Measurements from ENCODE around the gene BIRC5. TPM values are rescaled to one million over a fixed set of nuclear protein-coding genes. Genes with fewer than 3 reads are reported as not detected.
"Not testable (repeated sequence)": the region's sequence is repeated elsewhere in the genome, so short reads cannot be mapped to it uniquely, and the experiment has no call there.

BIRC5 gene
- polyA plus RNA-seq, 4 donors, result 2.2 to 40.6 (median 8.5) TPM

- peaks cover 6 to 73% (median 20%) of the 10 kb centered on the region in 3 donors for H3K4me1 ChIP-seq (ENCODE audit: control insufficient read depth in 3 of 3, insufficient read depth in 2 of 3, low read depth in 1 of 3, low read length in 2 of 3)
- peaks cover 0 to 70% (median 2%) of the 10 kb centered on the region in 3 donors for H3K36me3 ChIP-seq (ENCODE audit: control insufficient read depth in 3 of 3, insufficient read depth in 2 of 3, low read depth in 1 of 3, low read length in 3 of 3)
- H3K4me3 ChIP-seq (ENCODE audit: low read depth in 1 of 3, low read length in 3 of 3); DNase-seq; H3K27me3 ChIP-seq (ENCODE audit: control insufficient read depth in 3 of 3, insufficient read depth in 3 of 3, low read length in 3 of 3); FAIRE-seq; H3K9me3 ChIP-seq (ENCODE audit: control insufficient read depth in 2 of 2, insufficient read depth in 1 of 2, low read depth in 1 of 2, low read length in 1 of 2): not testable (repeated sequence)
- WGBS, 3 donors, result 56 to 79% (median 66%) methylated on average over 19 of the region's 19 CpGs
- peak overlapping the region; percentile 71 to 93 (median 78) for H3K27ac ChIP-seq (ENCODE audit: low read depth in 1 of 3, low read length in 2 of 3)
Measured at GRCh38 chr17:78171591-78172248, 42.3 kb upstream of the BIRC5 start.

- Histone ChIP-seq H3K4me3 (ENCODE audit: low read depth in 1 of 3, low read length in 3 of 3) (no peak overlapping the region), H3K9me3 (ENCODE audit: control insufficient read depth in 2 of 2, insufficient read depth in 1 of 2, low read depth in 1 of 2, low read length in 1 of 2) (no peaks in the 10 kb centered on the region), H3K27ac (ENCODE audit: low read depth in 1 of 3, low read length in 2 of 3) (peak overlapping the region; percentile 71 to 93 (median 78)), H3K36me3 (ENCODE audit: control insufficient read depth in 3 of 3, insufficient read depth in 2 of 3, low read depth in 1 of 3, low read length in 3 of 3) (peaks cover 0 to 70% (median 2%) of the 10 kb centered on the region in 3 donors), H3K4me1 (ENCODE audit: control insufficient read depth in 3 of 3, insufficient read depth in 2 of 3, low read depth in 1 of 3, low read length in 2 of 3) (peaks cover 6 to 67% (median 20%) of the 10 kb centered on the region in 3 donors), H3K27me3 (ENCODE audit: control insufficient read depth in 3 of 3, insufficient read depth in 3 of 3, low read length in 3 of 3) (no peaks in the 10 kb centered on the region)
- WGBS, 3 donors, result 16 to 29% (median 24%) methylated on average over 17 to 19 of the region's 19 CpGs
- FAIRE-seq, result no peak
- DNase-seq, result peak; percentile 68 to 76
Measured at GRCh38 chr17:78172249-78173051, 41.6 kb upstream of the BIRC5 start.

- Histone ChIP-seq H3K4me1 (ENCODE audit: control insufficient read depth in 3 of 3, insufficient read depth in 2 of 3, low read depth in 1 of 3, low read length in 2 of 3) (peaks cover 6 to 64% (median 20%) of the 10 kb centered on the region in 3 donors), H3K27me3 (ENCODE audit: control insufficient read depth in 3 of 3, insufficient read depth in 3 of 3, low read length in 3 of 3) (no peaks in the 10 kb centered on the region), H3K36me3 (ENCODE audit: control insufficient read depth in 3 of 3, insufficient read depth in 2 of 3, low read depth in 1 of 3, low read length in 3 of 3) (peaks cover 0 to 72% (median 2%) of the 10 kb centered on the region in 3 donors), H3K9me3 (ENCODE audit: control insufficient read depth in 2 of 2, insufficient read depth in 1 of 2, low read depth in 1 of 2, low read length in 1 of 2) (no peaks in the 10 kb centered on the region), H3K27ac (ENCODE audit: low read depth in 1 of 3, low read length in 2 of 3) (peak overlapping the region; percentile 71 to 93 (median 78)), H3K4me3 (ENCODE audit: low read depth in 1 of 3, low read length in 3 of 3) (no peak overlapping the region)
- DNase-seq, result peak in 1 of 2 donors; percentile 26
- 35 to 46% (median 41%) methylated on average over 11 of the region's 11 CpGs for WGBS, 3 donors
- FAIRE-seq, result no peak
Measured at GRCh38 chr17:78173097-78173715, 40.8 kb upstream of the BIRC5 start.

- Histone ChIP-seq H3K27me3 (ENCODE audit: control insufficient read depth in 3 of 3, insufficient read depth in 3 of 3, low read length in 3 of 3) (no peaks in the 10 kb centered on the region), H3K36me3 (ENCODE audit: control insufficient read depth in 3 of 3, insufficient read depth in 2 of 3, low read depth in 1 of 3, low read length in 3 of 3) (peaks cover 0 to 83% (median 2%) of the 10 kb centered on the region in 3 donors), H3K9me3 (ENCODE audit: control insufficient read depth in 2 of 2, insufficient read depth in 1 of 2, low read depth in 1 of 2, low read length in 1 of 2) (no peaks in the 10 kb centered on the region), H3K4me1 (ENCODE audit: control insufficient read depth in 3 of 3, insufficient read depth in 2 of 3, low read depth in 1 of 3, low read length in 2 of 3) (peaks cover 6 to 63% (median 18%) of the 10 kb centered on the region in 3 donors), H3K4me3 (ENCODE audit: low read depth in 1 of 3, low read length in 3 of 3) (peak overlapping the region in 1 of 3 donors; percentile 5), H3K27ac (ENCODE audit: low read depth in 1 of 3, low read length in 2 of 3) (peak overlapping the region; percentile 71 to 93 (median 78))
- 21 to 37% (median 28%) methylated on average over 11 to 15 of the region's 15 CpGs for WGBS, 3 donors
- DNase-seq (peak; percentile 52 to 91), FAIRE-seq (no peak)
Measured at GRCh38 chr17:78174346-78174869, 39.6 kb upstream of the BIRC5 start.

GRCh38 chr17:78174870-78175642 is 39.0 kb upstream of the BIRC5 start:
- H3K9me3 ChIP-seq (ENCODE audit: control insufficient read depth in 2 of 2, insufficient read depth in 1 of 2, low read depth in 1 of 2, low read length in 1 of 2), result no peaks in the 10 kb centered on the region
- no peaks in the 10 kb centered on the region for H3K27me3 ChIP-seq (ENCODE audit: control insufficient read depth in 3 of 3, insufficient read depth in 3 of 3, low read length in 3 of 3)
- 26 to 62% (median 44%) methylated on average over 28 of the region's 28 CpGs for WGBS, 3 donors
- DNase-seq (peak in 1 of 2 donors; percentile 60), FAIRE-seq (no peak)
- H3K27ac ChIP-seq (ENCODE audit: low read depth in 1 of 3, low read length in 2 of 3), result peak overlapping the region; percentile 71 to 93 (median 78)
- H3K4me1 ChIP-seq (ENCODE audit: control insufficient read depth in 3 of 3, insufficient read depth in 2 of 3, low read depth in 1 of 3, low read length in 2 of 3), result peaks cover 6 to 57% (median 16%) of the 10 kb centered on the region in 3 donors
- peaks cover 0 to 81% (median 2%) of the 10 kb centered on the region in 3 donors for H3K36me3 ChIP-seq (ENCODE audit: control insufficient read depth in 3 of 3, insufficient read depth in 2 of 3, low read depth in 1 of 3, low read length in 3 of 3)
- peak overlapping the region in 1 of 3 donors; percentile 5 for H3K4me3 ChIP-seq (ENCODE audit: low read depth in 1 of 3, low read length in 3 of 3)

- no peak overlapping the region for H3K4me3 ChIP-seq (ENCODE audit: low read depth in 1 of 3, low read length in 3 of 3)
- no peaks in the 10 kb centered on the region for H3K9me3 ChIP-seq (ENCODE audit: control insufficient read depth in 2 of 2, insufficient read depth in 1 of 2, low read depth in 1 of 2, low read length in 1 of 2)
- DNase-seq, result no peak
- peaks cover 0 to 76% (median 0%) of the 10 kb centered on the region in 3 donors for H3K36me3 ChIP-seq (ENCODE audit: control insufficient read depth in 3 of 3, insufficient read depth in 2 of 3, low read depth in 1 of 3, low read length in 3 of 3)
- H3K27me3 ChIP-seq (ENCODE audit: control insufficient read depth in 3 of 3, insufficient read depth in 3 of 3, low read length in 3 of 3), result no peaks in the 10 kb centered on the region
- no peak for FAIRE-seq
- WGBS, 3 donors, result 65 to 78% (median 76%) methylated on average over 14 of the region's 14 CpGs
- H3K27ac ChIP-seq (ENCODE audit: low read depth in 1 of 3, low read length in 2 of 3), result peak overlapping the region in 2 of 3 donors; percentile 78 to 93
- H3K4me1 ChIP-seq (ENCODE audit: control insufficient read depth in 3 of 3, insufficient read depth in 2 of 3, low read depth in 1 of 3, low read length in 2 of 3), result peaks cover 6 to 55% (median 16%) of the 10 kb centered on the region in 3 donors
Measured at GRCh38 chr17:78175643-78175981, 38.4 kb upstream of the BIRC5 start.

GRCh38 chr17:78176548-78177025 is 37.5 kb upstream of the BIRC5 start:
- WGBS, 3 donors, result 8 to 22% (median 15%) methylated on average over 13 to 14 of the region's 14 CpGs
- H3K27me3 ChIP-seq (ENCODE audit: control insufficient read depth in 3 of 3, insufficient read depth in 3 of 3, low read length in 3 of 3), result no peaks in the 10 kb centered on the region
- H3K27ac ChIP-seq (ENCODE audit: low read depth in 1 of 3, low read length in 2 of 3), result peak overlapping the region in 1 of 3 donors; percentile 93
- no peak for FAIRE-seq
- no peak overlapping the region for H3K4me3 ChIP-seq (ENCODE audit: low read depth in 1 of 3, low read length in 3 of 3)
- peaks cover 6 to 50% (median 15%) of the 10 kb centered on the region in 3 donors for H3K4me1 ChIP-seq (ENCODE audit: control insufficient read depth in 3 of 3, insufficient read depth in 2 of 3, low read depth in 1 of 3, low read length in 2 of 3)
- peaks cover 0 to 66% (median 0%) of the 10 kb centered on the region in 3 donors for H3K36me3 ChIP-seq (ENCODE audit: control insufficient read depth in 3 of 3, insufficient read depth in 2 of 3, low read depth in 1 of 3, low read length in 3 of 3)
- DNase-seq, result peak; percentile 74 to 82
- H3K9me3 ChIP-seq (ENCODE audit: control insufficient read depth in 2 of 2, insufficient read depth in 1 of 2, low read depth in 1 of 2, low read length in 1 of 2), result no peaks in the 10 kb centered on the region

Measured in small intestine (tissue), 7 donors.